Fibroblast of skin of scalp (primary cell): ENCODE data around the gene ZER1.
"Not testable (repeated sequence)": the region's sequence is repeated elsewhere in the genome, so short reads cannot be mapped to it uniquely, and the experiment has no call there.

Source experiments
- DNase-seq: peaks from one replicate; pipeline ENCODE4 v3.0.0-alpha.2; 2013

The ZER1 gene

GRCh38 chr9:128714586-128715435 is 56.9 kb downstream of the ZER1 start:
- DNase-seq = no peak

- no peak for DNase-seq
Measured at GRCh38 chr9:128713941-128714573, 57.7 kb downstream of the ZER1 start.

GRCh38 chr9:128713411-128713780 is 58.3 kb downstream of the ZER1 start:
- DNase-seq = no peak

GRCh38 chr9:128712451-128713410 is 59.0 kb downstream of the ZER1 start:
- DNase-seq = no peak

- no peak for DNase-seq
Measured at GRCh38 chr9:128707446-128707845, 64.3 kb downstream of the ZER1 start.

- no peak for DNase-seq
Measured at GRCh38 chr9:128706671-128707381, 64.9 kb downstream of the ZER1 start.

GRCh38 chr9:128706045-128706444 is 65.7 kb downstream of the ZER1 start:
- DNase-seq = no peak

- no peak for DNase-seq
Measured at GRCh38 chr9:128705051-128705965, 66.4 kb downstream of the ZER1 start.

- DNase-seq = no peak
Measured at GRCh38 chr9:128704356-128704670, 67.4 kb downstream of the ZER1 start.

GRCh38 chr9:128703616-128704355 is 67.9 kb downstream of the ZER1 start:
- no peak for DNase-seq

GRCh38 chr9:128702949-128703615 is 68.6 kb downstream of the ZER1 start:
- peak; percentile 60 for DNase-seq

DNA sequence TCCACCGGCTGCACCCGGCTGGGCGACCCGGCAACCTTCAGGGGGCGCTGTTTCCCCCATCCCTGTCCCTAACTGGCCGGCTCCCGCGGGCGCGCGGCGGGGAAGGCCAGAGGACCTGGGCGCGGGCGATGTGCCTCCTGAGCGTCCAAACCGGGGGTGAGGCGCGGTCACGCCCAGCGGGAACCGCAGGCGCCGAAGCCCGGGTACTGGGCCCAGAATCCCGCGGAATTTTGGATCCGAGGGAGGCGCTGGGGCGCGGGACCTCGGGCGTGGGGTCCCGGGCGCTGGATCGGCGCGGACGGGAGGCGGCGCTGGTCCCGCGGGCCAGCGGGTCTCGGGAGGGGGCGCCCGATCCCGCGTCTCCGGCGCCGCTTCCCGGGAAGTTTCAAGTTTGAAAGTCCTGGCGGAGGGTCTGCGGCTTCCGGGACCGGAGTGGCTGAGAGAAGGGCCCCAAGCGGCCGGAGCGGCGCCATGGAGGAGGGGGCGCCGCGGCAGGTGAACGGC is 69.2 kb downstream of the ZER1 start, which contains the start of gene PKN3:
Gene PKN3, plus strand, starts transcription at position 59 of the 504 bp plus-strand sequence. Its CDS starts 413 bp downstream, at position 472.
- peak; percentile 82 for DNase-seq

DNA sequence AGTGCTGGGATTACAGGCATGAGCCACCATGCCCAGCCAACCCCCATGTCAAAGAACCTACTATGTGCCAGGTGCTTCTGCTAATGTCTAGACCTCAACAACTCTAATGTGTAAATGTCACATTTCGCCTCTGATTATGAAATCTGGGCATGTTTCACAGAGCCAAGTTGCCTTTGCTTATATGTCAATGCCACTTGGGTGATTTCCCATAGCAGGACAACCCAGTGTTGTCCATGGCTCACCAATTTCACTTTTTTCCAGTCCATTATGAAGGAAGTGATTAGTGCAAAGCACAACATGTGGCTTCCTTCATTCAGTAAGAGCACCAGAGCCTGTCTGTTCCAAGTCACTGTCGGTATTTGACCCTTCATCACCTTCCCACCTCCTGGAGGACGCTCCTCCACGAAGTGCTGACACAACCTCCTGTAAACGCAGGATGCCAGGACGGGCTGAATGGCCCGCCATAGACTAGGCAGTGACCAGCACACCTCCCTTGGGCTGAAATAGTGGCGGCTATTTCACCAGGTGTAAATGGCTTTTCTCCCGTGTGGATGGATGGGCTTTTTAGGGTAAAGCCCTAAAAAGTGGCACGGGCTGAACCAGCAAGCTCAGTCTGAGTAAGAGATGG is 70.4 kb downstream of the ZER1 start:
- no peak for DNase-seq

DNA sequence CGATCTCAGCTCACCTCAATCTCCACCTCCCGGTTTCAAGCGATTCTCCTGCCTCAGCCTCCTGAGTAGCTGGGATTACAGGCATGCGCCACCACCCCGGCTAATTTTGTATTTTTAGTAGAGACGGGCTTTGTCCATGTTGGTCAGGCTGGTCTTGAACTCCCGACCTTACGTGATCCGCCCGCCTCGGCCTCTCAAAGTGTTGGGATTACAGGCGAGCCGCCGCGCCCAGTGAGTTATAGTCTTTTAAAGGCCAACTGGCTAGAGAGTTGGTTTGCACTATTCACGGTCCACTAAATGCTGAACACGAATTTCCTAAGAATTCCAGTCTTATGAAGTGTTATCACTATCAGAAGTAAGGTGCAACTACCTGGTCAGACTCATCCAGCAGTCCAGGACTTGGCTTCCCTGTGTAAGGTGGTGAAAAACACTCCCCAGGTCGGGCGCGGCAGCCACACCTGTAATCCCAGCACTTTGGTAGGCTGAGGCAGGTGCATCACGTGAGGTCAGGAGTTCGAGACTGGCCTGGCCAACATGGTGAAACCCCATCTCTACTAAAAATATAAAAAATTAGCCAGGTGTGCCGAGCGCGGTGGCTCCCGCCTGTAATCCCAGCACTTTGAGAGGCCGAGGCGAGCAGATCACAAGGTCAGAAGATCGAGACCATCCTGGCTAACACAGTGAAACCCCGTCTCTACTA is 72.5 kb downstream of the ZER1 start:
- DNase-seq = not testable (repeated sequence)

DNA sequence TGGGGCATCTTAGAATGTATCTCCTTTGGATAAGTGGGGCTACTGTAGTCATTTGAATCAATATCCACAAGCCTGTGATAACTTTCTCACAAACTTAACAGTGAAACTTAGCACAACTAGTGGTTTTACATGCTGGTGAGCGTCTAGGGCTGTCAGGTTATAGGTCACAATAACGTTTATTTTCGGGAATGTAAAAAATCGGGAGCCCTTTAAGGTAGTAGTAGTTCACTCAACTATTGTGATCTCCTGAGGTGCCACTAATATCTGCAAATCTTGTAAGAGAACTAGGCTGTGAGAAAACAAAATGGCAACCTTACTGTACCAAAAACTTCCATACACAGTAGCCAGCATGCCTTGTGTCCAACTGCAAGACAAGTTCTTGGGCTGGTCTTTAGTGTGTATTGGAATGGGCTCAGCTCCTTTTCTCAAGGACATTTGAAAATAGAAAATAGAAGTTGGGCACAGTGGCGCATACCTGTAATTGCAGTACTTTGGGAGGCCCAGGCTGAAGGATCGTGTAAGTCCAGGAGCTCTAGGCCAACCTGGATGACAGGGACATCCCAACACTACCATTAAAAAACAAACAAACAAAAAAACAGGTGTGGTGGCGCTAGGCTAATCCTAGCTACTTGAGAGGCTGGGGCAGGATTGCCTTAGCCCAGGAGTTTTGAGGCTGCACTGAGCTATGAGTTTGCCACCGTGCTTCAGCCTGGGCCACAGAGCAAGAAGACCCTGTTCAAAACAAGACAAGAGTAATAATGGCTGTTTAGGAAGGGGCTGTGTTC is 74.6 kb downstream of the ZER1 start:
- DNase-seq = no peak

- DNase-seq = no peak
Measured at GRCh38 chr9:128694344-128694743, 77.4 kb downstream of the ZER1 start.

DNA sequence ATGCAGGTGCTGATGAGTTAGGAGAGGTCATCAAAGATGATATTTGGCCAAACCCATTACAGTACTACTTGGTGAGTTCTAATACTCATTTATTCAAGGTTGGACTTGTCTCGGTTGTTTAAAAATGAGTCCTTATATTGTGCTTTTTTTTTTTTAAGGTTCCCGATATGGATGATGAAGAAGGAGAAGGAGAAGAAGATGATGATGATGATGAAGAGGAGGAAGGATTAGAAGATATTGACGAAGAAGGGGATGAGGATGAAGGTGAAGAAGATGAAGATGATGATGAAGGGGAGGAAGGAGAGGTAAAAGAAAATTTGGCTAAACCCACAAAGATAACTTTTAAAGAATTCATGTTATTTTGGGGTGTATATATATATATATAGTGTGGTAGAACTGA is 78.0 kb downstream of the ZER1 start:
- not testable (repeated sequence) for DNase-seq

- DNase-seq = no peak
Measured at GRCh38 chr9:128690684-128691034, 81.1 kb downstream of the ZER1 start.
